HG02938 (cell line): Measurements from ENCODE around the gene DOK3.

Experiments used
- ATAC-seq: cut with Tn5 transposase; IDR thresholded peaks from one replicate; pipeline ENCODE4 v1.9.1; 2021; ENCODE audit warnings: mild to moderate bottlenecking, moderate library complexity; ENCODE audit not compliant: unreplicated experiment

Gene DOK3

DNA sequence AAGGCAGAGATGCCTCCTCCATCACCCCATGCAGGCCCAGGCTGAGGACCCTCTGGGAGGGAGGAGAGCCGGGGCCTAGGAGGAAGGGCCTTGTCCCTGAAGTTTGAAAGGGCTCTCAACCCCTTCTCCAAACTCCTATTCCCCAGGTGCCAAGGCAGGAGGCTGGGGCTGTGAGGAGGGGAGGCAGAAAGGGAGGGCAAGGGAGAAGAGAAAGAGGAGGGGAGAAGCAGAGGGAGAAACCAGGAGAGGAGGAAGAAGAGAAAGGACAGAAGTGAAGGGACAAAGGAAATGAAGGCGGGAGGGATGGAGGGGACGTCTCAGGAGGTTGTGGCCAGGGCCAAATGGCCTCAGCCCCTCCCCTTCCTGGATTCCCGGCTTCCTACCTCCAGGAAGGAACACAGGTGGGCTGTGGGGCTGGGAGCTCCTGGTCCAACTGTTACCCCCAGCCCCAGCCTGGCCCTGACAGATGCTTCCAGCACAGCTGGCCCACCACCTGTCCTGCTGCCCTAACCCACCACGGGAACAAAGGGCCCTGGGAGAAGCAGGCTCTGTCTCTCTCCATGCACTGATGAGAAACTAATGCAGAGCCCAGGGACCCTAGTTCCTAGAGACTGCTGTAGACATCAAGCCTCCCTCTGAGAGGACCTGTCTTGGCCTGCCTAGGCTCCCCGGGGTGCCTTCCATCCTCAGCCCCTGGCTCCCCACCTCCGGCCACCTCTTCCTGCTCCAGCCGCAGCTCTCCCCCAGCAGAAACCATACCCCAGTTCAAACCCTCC is 39.7 kb downstream of the DOK3 start:
- ATAC-seq, result no peak

DNA sequence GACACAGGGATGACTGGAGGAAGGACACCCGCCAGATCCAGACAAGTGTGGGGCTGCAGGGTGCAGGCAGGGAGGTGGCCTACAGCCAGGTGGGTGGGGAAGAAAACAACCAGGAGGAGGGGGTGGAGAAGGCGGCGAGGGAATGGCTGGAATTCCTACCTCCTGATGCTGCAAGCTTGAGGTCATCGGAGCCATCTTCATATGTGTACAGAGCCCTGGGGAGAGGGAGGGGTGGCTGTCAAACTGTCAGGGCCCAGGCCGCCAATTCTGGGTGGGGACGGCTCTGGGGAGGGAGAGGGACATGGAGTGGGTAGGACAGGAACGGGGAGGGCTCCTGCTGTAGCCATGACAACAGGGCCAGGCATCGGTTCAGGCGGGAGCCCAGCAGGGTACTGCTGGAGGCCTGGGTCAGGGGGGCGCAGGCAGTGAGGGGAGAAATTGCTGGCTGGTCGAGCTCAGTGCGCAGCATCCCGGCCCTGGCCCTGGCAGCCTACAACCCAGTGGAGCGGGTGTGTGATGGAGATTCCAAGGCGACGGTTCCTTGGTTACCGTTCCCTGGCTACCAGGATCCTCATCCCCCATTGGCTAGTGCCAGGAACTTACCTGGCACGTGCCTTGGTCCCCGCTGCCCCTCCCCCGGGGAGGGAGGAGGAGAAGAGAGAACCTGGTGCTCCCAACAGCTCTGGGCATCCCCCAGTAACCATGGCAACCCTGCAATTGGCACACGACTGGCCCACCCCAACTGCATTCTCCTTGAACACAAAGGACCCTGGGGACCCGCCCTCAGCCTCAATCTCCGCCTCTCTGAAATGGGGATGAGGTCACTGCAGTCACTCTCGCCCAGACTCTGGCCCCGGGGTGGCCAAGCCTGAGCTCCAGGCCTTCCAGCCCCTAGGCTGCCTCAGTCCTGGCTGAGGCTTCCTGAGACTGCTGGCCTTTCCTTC is 40.7 kb downstream of the DOK3 start:
- ATAC-seq, result no peak

DNA sequence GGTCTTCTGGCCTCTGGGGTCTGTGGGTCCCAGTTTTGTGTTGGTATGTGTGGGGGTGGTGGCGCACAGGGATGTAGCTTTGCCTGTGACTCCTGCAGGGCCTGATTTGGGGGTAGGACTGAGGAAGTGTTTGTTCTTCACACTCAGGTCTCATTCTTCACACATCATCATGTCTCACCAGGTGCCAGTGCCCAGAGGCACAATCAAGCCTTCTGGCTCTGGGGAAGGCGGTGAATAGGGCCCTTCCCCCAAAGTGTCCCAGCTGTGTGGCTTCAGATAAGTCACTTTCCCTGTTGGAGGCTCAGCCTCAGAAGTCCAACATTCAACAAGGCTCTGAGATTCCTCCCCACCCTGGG is 41.3 kb downstream of the DOK3 start:
- ATAC-seq, result no peak

DNA sequence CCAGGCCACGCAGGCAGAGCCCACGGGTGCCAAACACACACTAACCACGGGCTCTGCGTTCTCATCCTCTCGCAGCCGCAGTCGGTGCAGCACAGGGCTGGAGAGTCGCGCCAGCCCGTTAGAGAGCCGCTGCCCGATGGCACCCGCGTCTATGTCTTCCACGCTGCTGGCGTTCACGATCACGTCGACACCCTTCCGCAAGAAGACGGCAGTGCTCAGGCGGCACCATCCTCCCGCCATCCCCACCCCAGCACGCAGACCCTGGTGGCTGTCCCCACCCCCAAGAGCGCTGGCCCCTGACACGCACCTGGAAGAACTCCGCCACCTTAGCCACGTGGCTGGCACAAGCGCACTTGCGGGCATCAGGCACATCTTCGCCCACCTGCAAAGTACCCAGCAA is 42.2 kb downstream of the DOK3 start:
- ATAC-seq, result no peak

DNA sequence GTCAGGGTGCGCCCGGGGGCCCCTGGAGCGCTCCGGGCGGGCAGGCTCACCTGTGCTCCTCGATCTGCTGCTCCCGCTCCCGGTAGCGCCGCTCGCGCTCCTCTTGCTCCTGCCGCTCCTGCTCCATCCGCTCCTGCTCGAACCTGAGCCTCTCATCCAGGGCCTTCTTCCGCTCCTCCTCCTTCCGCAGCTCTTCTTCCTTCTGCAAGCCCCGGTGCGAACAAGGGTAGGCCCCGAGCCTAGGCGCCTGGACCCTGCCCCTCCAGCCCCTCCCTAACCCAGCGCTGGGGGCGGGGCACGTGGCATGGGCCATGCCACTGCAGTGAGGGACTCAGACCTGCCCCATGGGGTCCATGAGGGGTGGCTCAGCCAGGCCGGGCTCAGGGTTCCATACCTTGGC is 42.8 kb downstream of the DOK3 start:
- no peak for ATAC-seq

DNA sequence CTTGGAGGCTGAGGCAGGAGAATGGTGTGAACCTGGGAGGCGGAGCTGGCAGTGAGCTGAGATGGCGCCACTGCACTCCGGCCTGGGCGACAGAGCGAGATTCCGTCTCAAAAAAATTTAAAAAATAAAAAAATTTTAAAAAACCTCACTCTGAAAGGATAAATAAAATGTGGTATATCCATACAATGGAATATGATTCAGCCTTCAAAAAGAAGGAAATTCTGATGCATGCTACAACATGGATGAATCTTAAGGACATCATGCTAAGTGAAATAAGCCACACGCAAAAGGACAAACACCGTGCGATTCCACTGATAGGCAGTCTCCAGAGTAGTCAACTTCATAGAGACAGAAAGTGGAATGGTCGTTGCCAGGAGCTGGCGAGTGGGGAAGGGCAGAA is 44.6 kb downstream of the DOK3 start:
- ATAC-seq, result no peak

DNA sequence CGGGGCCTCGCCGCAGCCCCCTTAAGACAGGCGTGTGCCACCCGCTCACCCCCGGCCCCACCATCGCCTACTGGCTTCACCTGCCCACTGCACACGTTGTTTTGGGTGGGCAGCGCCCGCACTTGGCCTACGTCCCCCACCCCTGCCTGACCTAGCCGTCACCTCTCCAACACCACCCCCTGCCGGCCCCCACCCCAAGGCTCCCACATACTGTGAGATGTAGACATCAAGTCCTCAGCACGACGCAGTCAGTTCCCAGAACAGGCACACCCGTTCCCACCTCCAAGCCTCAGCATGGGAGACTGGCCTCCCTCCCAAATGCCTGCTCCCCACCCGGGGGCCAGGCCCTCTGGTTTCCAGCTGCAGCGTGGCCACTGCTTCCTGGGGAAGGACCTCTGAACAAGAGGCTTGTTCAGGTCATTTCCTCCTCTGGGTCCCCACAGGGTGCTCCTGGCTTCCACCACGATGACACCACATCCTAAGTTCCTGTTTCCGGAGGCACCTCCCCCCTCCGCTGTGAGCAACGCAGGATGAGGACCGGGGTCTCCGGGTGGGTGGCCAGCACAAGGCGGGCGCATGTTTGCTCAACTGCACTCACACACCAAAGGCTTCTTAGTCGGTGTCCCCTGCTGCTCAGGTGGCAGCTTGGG is 47.5 kb downstream of the DOK3 start:
- no peak for ATAC-seq

DNA sequence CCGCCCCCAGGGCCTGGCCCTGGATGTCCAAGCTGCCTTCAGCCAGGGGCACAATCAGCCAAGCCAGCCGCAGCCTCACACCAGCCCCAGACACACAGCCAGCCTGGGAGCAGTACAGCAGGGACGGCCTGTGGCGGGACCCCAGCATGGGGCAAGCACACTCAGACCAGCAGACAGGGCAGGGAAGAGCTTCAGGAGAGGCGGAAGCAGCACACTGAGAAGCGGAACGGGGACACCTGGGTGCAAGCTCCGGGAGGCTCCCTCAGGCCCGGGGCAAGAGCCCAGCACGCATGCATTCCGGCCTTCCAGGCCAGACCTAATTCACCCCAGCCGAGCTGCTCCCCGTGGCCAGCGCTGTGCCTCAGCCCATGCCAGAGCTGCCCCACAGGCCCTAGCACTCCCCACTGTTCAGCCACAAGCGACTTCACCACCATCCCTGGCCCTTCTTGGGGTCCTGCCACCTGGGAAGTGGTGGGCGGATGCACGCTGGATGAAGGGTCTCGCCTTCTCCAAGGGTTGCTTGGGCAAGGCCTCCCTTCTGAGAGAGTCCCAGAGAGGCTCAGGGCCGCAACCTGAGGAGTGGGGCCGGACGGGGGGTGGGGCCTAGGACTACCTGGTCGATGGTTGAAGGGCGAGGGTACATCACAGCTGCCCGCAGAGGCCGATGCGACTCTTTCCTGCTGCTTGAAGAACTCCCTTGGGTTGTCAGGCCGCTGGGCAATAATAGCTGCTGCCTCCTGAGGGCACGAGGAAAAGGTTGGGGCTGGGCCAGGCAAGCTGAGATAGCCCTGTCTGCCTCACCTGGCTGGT is 49.6 kb downstream of the DOK3 start:
- no peak for ATAC-seq

DNA sequence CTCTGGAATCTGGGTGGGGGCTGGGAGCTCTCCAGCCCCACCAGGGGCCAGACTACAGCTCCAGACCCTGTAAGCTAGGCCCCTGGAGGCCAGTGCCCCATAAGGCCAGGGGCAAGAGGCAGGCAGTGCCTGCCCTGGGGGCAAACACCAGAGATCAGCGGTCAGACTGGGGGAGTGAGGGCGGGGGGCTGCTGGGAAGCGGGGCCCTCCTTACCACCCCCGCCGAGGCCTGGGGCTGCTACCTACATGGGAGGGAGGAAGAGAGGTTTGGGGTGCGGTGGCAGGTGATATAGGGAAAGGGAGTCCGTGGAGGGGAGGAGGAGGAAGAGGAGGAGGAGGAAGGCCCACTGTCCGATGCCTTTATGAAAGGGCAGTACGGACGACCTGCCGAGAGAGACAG is 50.3 kb downstream of the DOK3 start:
- ATAC-seq, result no peak

DNA sequence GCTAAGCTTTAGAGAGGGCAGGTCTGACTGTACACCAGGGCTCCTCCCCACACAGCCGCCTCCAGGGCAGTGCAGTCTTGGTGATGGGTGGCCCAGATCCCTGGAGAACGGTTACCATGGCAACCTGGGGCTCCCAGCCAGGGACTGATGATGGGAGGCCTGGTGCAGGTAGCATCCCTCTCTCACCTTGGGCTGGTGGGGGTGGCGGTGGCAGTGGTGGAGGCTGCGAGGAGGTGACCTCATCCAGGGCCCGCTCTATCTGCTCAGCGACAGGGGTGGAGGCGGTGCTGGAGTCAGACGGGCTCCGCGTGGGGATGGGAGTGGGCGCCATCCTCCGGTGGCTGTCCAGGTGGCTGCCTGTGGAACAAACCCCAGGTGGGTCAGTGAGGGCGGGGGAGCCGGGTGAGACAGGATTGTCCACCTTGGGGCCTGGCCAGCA is 50.7 kb downstream of the DOK3 start:
- no peak for ATAC-seq

DNA sequence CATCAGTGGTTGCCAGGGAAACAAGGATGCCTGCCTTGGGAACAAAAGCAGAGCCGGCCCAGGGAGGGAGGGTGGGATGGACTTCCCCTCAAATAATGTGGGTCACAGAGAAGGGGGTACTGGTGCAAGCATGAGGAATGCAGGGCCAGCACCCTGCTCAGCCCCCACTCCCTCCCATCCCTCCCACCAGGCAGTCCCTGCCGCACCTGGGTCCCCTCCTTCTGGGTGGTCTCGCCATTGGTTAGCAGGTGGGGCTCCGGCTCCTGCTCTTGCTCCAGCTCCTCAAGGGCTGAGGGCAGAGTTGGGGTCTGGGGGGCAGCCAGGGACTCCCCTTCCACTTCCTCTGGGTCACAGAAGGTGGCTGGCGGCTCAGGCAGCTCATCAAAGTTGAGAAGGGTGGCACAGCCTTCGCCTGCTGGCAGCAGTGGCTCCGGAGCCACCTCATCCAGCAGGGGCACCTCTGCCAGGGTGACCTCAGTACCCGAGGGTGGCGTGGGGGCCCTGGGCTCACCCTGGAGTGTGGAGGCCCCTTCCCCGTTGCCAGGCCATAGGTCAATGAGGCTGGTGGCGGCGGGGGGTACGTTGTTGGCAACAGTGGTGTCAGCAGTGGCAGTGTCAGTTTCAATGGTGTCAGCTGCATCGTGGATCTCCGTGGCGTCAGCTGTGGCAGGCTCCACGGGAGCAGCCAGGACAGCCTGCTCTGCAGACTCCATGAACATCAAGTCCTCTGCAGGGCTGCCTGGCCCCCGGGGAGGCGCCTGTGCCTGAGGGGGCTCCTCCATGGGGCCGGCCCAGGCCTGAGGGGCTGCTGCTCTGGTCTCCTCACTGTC is 51.6 kb downstream of the DOK3 start:
- no peak for ATAC-seq

DNA sequence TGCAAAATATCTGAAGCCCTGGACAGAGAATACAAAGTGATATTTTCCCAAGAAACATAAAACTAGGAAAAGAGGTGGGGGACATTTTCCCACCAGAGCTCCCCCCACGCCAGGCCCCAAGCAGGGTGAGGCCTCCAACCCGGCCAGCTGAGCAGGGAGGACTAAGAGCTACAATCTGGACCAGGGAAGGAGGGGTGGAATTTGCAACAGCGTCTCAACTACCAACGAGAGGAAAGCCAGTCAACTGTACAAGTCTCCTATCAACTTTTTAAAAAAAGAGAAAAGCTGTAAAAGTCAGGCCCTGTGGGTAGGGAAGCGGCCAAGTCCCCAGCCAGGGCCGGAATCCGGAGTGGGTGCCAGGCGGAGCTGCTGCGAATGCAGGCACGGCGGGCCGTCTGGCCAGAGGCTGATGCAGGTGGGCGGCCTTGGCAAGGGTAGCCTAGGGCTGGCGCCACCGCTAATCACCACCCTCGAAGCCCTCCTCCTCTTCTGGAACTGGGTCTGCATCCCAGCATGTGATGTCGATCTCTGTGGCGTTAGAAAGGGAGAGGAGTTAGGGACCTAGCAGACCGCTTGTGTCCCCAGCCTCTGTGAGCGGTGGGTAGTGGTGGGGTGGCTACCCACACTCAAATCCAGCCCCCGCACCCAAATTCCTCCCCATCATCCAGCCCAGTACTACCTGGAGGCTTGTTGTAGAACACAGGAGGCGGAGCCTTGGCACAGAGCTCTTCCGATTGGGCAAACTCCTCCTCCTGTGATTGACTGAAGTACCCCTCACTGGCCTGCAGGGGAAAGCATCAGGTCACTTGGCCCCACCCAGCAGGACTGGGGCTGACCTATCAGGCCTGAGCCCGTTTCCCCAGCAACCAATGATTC is 52.4 kb downstream of the DOK3 start:
- peak; percentile 44 for ATAC-seq

DNA sequence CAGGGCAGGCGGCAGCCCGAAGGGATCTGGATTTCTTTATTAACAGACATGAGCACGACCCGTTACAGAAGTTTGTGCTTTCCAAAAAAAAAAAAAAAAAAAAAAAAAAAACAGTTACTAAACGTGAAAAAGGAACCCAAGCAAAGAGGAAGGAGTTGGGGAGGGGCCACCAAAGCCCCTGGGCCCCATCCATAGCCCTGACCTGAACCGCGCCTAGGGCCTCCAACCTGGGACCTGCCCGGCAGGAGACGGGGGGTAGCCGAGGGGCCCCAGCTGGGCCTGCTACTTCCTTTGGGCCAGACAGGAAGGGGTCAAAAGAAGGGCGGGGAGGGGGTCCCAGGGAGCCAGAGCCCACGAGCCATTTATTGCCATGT is 53.0 kb downstream of the DOK3 start:
- no peak for ATAC-seq

DNA sequence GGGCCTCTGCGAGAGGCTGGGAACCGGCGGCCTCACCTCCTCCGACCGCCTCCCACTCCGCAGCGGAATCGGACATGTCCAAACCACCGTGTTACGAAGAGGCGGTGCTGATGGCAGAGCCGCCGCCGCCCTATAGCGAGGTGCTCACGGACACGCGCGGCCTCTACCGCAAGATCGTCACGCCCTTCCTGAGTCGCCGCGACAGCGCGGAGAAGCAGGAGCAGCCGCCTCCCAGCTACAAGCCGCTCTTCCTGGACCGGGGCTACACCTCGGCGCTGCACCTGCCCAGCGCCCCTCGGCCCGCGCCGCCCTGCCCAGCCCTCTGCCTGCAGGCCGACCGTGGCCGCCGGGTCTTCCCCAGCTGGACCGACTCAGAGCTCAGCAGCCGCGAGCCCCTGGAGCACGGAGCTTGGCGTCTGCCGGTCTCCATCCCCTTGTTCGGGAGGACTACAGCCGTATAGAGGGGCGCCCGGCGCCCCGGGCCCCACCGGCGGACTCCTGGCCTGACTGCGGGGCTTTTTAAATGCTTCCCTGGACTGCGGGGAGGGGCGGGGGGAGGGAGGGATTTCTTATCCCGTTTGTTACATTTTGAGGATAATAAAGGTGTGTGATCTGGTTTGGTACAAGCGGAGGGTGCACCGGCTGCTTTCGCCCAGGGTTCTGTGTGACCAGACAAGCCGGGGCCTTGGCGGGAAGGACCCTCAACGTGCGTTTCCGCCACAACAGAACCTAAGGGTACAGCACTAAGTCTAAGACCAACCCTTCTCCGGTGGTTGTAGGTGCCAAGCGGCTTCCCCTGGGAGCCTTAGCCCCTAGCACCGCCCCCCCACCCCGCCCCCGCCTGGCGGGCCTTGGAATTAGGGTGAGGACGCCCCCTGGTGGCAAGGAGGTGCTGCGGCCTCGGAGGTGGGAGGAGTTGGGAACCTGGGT is 53.7 kb downstream of the DOK3 start:
- ATAC-seq, result peak; percentile 10

DNA sequence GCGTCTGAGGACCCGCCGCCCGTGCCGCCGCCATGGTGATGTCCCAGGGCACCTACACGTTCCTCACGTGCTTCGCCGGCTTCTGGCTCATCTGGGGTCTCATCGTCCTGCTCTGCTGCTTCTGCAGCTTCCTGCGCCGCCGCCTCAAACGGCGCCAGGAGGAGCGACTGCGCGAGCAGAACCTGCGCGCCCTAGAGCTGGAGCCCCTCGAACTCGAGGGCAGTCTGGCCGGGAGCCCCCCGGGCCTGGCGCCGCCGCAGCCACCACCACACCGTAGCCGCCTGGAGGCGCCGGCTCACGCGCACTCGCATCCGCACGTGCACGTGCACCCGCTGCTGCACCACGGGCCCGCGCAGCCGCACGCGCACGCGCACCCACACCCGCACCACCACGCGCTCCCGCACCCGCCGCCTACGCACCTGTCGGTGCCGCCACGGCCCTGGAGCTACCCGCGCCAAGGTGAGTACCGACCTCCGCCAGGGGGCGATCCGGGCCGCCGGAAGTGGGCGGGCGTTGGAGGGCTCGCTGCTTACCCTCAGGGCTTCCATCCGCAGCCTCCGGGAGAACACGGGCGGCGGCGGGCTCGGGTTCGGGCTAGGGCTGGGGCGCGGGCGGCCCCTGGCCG is 54.5 kb downstream of the DOK3 start:
- ATAC-seq, result peak; percentile 29

DNA sequence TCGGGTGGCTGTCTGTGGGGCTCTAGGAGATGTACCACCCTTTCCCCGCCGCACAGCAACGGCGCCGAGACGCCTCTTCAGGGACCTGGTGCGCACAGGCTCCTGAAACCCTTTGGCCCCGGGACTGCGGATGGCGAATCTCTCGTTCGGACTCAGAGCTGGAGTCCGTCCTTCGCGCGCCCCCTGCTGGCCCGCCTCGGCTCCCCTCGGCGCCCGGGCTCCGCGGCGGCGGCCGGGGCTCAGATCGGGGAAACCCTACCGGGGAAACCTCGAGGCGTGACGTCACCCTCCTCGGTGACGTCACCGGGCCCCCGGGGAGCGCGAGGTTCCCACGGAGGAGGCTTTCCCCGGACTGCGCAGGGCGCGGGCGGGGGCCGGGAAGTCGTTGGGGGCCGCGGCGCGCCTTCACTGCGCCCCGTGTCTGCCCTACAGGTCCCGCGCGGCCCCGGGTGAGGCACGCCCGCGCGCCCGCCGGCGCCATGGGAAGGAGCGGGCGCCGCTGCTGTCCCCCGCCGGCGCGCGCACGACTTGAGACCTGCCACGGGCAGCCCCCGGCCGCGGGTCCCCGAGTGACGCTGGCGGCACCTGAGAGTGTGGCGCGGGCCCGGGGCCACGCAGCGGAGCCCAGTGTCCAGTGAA is 55.1 kb downstream of the DOK3 start:
- ATAC-seq, result peak; percentile 41

DNA sequence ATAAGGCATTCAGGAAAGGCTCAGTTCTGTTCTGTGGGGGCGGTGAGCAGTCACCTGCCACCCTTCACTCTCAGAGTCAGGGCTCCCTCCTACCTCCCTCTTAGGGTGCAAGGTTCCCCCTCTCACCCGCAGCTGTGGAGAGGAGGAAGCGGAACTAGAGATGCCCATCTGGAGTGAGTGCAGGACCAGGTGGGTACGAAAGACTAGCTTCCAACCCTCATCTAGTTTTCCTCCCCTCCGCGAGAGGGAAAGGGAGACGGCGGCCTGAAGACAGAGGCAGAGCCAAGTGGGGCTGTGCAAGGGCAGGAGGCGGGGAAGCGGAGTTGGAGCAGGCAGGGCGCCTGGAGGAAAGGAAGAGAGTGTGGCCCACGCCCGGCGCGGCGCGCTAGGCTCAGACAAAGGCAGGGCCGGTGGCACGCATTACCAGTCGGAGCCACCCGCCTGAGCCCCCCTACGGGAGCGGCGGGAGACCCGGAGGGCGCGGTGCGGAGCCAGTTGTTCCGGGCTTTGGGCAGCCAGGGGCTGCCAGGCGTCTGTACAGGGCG is 55.7 kb downstream of the DOK3 start:
- ATAC-seq, result peak; percentile 2
